Activated T-cell treated with anti-CD3 and anti-CD28 coated beads for 4 hours (primary cell): ENCODE measurements around the gene CSPG4.
"Not testable (repeated sequence)": the region's sequence is repeated elsewhere in the genome, so short reads cannot be mapped to it uniquely, and the experiment has no call there.

Source experiments
- DNase-seq: peaks from one replicate; pipeline ENCODE4 v3.0.0-alpha.2; 2020

The CSPG4 gene

DNA sequence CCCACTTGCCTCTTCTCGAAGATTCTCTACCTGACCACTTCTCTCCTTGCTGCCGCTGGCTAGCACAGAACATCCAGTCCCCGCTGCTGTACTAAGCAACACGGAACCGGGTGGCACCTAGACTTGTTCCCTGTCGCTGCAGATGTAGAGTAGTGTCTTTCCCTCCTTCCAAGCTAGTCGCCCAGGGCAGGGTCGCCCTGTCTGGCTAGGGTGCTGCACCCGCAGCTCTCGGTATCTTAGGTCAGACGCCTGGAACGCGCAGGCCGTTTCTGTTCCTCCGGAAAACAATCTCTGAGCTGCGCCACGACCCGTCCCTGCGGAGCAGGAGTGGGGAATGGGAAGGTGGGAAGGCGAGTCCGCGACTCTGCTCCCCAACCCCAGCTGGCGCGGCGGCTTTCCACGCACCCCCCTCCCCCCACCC, 65.7 kb downstream of the CSPG4 start:
- DNase-seq: no peak

DNA sequence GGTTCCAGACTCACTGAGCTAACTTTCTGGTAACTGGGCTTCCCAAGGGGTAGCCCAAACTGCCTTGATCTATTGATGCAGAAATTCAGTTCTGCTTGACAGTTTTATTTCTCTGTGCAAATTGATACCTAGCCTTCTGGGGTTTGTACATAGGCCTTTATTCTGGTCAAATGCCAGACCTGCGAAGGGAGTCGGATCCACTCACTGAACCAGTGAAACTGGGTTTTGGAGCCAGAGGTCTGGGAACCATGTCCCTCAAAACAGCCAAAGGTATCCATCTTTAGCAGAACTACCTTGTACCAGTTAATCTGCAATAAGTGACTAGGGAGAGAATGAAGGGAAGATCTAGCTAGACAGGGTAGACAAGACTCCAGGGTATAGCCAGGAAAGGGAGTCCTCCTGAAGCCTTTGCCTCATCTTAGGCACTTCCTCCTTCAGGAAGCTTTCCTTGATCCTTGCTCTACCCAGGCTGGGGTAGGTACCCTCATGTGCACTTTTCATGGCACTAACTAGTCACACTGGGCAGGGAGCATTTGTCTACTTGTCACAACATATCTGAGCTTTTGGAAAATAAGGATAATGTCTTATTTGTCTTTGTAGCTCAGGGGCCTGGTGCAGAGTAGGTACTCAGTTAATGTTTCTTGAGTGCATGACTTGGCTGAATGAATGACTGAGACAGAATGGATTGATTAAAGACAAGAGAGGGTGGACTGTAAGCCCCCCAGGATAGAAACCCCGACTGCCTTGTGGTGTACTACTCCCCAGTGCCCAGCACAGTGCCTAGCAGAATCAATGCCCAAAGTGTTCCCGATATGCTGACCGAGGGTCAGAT, 66.3 kb downstream of the CSPG4 start:
- DNase-seq: no peak

DNA sequence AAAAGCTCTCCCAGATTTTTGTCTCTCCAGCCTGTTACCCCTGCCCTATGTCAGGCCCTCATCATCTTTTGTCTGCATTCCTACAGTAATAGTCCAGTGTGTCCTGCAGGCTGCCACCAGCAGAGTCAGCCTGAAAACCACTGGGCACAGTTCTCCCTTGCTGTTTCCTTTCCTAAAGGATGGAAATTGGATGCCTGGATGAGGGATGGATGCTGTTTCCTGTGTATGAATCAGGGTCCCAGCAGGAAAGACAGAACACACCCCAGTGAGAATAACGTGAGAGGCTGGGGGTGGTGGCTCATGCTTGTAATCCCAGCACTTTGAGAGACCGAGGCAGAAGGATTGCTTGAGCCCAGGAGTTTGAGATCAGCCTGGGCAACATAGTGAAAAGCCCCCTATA, 68.3 kb downstream of the CSPG4 start:
- no peak for DNase-seq

DNA sequence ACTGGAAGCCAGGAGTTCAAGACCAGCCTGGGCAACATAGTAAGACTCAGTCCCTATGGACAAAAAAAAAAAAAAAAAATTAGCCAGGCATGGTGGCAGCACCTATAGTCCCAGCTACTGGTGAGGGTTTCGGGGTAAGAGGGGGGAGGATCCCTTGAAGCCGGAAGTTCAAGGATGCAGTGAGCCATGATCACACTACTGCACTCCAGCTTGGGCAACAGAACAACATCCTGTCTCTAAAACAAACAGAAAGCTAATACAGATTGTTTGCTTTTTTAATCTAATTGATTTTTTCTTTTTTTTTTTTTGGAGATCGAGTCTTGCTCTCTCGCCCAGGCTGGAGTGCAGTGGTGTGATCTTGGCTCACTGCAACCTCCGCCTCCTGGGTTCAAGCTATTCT, 71.0 kb downstream of the CSPG4 start:
- no peak for DNase-seq

DNA sequence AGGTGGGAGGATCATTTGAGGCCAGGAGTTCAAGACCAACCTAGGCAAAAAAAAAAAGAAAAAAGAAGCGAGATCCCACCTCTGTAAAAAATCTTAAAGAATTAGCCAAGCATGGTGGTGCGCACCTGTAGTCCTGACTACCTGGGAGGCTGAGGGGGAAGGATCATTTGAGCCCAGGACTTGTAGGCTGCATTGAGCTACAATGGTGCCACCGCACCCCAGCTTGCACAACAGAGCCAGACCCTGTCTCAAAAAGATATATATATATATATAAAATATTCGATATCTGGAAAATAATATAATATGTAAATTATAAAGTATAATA, 71.5 kb downstream of the CSPG4 start:
- no peak for DNase-seq

DNA sequence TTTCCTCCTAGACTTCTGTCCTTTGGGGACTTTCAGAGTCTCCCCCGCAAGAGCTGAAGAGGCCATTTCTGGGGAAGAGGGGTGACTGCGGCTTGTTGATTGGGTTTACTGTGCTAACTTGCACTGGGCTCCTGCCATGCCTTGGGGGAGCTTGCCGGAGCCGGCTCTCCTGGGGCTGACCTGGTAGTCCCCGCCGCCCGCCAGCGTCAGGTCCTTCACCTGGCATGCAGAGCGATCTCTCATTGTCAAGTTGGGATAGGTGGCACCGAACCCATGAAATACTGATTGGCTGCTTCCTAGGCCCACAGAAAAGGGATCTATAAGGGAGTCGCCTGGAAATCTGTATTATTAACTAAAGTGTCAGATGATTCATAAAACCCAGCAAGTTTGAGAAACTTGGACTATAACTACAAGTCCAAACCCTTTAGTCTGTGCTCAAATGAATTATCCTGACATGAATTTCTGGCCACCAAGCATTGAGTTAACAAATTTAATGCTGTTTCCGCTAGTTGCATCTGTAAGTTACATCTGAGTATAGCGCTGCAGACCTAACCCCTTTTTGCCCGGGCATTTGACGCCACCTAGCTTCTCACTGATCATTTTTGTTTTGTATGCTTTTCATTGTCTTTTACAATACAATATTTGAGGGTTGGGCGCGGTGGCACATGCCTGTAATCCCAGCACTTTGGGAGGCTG, 72.0 kb downstream of the CSPG4 start:
- no peak for DNase-seq

DNA sequence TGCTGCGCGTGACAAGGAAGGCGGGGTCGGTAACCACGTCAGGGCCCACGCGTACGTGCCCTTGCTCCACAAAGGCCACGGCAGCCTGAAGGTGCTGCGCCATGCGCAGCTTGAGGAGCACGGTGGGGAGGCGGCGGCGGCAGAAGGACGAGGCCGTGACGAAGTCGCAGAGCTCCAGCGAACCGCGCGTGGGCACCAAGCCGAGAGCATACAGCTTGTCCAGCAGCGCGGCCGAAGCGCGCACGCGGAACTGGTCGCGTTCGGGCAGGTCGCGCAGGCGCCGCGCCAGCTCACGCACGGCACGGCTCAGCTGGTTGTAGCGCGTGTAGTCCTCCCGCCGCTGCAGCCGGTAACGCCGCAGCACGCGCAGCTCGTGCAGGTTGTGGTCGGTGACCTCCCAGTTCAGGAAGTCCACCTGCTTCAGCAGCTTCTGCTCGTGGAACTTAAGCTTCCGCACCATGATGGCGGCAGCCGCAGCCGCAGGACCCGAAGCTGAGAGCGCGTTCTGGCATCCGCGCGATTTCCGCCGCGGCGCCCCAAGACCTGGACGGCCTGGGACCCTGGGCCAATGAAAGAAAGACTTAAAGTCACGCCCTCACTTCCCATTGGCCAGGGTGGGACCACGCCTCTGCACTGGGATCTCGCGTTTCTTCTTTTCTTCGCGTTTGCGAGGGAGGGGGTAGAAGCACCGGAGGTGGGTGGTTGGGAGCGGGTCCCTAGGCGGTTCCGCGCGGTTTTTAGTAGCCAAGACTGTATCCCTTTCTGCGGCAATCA, 72.8 kb downstream of the CSPG4 start, which contains the start of gene IMP3:
Gene IMP3 (minus strand): TSS at position 516 of the 774 bp plus-strand sequence. CDS start 56 bp downstream, at position 460.
- DNase-seq: peak; percentile 87

DNA sequence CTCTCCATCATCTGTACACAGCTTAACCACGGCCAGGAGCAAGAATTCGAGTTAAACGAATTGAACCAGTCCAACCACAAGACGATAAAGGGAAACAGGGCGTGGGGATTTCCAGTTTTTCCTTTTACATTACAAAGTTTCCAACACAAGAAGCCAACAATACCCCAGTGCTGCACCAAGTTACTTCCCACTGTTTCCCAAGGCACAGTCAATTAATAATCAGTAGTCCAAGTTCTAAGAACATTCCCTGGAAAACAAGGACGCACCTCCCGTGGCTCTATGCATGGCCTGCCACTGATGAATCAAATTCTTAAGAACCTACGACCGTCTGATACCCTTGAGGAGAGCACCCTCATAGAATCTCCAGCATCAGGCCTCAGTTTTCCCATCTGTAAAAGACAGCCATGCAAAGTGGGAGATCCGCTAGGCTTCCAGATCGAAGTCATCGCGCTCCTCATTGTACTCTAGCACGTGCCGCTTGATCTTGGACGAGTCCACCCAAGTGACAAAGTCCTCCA, 73.4 kb downstream of the CSPG4 start:
- DNase-seq: no peak

DNA sequence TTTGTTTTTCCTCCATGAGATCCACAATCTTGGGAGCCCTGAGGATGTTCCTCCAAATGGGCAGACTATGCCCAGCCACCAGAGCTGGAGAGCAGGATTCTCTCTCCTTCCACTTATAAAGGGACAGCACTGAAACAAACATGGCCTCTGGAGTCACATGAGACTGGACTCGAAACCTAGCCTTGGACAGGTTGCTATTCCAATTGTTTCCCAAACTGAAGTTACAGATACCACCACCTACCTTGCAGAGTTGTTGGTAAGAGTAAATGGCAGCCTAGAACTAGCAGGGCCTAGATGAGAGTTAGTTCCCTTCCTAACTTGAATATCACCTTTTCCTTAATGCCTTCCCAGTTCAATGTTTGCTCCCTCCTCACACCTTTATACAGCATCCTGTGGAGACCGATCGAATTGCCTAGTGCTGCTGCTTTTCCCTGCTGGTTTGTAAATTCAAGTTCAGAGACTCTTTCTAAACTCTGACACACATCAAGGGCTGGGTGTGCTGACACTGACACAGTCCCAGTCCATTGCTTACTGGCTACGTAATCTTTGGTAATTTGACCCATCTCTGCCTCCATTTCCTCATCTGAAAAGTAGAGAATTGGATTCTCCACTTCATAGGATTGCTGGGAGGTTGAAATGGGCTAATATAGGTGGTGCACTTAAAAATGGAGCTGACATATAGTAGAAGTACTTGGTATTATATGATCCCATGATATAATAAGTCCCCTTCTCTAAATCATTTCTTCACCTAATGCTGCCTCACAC, 75.2 kb downstream of the CSPG4 start:
- DNase-seq: no peak

DNA sequence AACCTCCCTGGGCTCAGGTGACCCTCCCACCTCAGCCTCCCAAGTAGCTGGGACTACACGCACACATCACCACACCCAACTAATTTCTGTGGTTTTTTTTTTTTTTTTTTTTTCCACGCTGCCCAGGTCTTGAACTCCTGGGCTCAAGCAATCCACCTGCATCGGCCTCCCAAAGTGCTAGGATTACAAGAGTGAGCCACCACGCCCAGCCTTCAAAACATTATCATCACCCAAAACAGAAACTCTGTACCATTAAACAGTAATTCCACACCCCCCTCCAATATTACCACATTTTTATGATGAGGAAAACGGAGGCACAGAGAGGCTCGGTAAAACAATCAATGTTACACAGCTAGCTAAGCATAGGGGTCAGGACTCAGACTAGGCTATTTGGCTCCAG, 76.6 kb downstream of the CSPG4 start:
- no peak for DNase-seq

DNA sequence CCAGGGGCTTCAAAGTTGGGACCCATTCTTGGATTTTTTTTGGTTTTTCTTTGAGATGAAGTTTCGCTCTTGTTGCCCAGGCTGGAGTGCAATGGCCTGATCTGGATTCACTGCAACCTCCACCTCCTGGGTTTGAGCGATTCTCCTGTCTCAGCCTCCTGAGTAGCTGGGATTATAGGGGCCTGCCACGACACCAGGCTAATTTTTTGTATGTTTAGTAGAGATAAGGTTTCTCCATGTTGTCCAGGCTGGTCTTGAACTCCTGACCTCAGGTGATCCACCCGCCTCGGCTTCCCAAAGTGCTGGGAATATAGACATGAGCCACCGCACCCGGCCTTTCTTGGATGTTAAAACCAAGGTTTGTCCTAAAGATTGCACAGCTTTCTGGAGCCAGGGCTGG, 78.7 kb downstream of the CSPG4 start:
- DNase-seq: not testable (repeated sequence)

DNA sequence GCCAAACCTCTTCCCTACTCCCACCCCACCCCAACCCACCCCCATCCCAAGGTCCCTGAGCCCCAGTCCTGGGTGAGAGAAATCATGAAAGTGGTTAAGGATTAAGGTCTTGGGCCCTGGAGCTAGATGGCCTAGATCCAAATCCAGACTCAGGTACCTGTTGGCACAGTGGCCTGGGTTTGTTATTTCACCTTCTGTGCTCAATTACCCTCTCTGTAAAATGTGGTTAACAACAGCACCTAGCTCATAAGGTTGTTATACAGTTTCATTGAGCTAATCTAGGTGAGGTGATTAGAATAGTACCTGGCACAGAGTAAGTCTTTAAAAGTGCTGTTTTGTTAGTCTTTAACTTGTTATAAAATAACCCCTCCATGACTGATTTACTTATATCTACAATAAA, 80.7 kb downstream of the CSPG4 start:
- DNase-seq: no peak

DNA sequence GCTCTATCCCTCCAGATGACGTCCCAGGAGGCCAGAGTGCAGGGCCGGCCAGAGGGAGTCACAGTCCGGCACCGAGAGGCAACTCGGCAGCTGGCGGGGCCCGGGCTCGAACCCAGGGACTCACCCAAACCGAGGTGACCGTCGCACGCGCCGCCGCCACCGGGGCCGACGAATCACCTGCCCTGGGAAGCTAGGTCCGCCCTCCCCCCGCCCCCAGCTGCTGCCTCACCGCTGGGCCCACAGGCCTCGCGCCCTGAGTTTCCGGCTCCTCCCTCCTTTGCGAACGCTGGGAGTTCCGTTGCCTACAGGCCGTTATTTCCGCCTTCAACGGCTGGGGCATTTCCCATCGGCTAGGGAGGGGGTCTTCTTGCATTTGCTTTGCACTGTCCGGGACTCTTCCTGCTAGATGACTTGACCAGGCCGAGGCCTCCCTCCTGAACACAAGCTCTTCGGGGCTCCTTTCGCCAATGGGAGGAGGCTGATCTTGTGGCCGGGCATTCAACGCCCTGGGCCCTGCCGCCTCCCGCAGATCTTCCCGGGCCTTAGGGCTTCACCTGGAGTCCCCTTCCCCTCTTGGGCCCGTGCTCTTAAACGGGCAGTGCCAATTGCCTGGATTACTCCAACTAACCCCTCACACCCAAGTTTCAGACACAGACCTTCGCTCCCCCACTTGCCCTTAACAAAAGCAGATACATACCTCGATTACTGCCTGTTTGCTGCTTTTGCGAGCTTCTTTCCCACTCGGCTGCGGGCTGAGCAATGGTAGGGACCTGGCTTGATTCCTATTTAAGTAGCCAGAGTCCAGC, 86.9 kb downstream of the CSPG4 start, which contains the start of gene SNUPN:
Gene SNUPN (minus strand): TSS at position 184 of the 806 bp plus-strand sequence. CDS start 4,674 bp downstream, outside the sequence.
- peak; percentile 90 for DNase-seq
